A549 (cell line): Measurements from ENCODE around the gene MPHOSPH6.

Source experiments
- CHD2 ChIP-seq: fragments of 150-350 bp; IDR thresholded peaks from 2 replicates; pipeline ENCODE4 v1.6.1; 2014; ENCODE audit warnings: low read length; ENCODE audit not compliant: partially characterized antibody
- CTCF ChIP-seq: fragments of >200 bp; sonication (Bioruptor Twin); formaldehyde crosslinking; IDR thresholded peaks from 3 replicates; pipeline ENCODE4 v1.5.1; 2016
- EP300 ChIP-seq, 2 experiments: fragments of >200 bp; sonication (Bioruptor Twin); formaldehyde crosslinking; IDR thresholded peaks; 2 replicates in 1 of 2; 3 replicates in 1 of 2; pipeline ENCODE4 v1.6.1; 2016 to 2017
- KDM1A ChIP-seq: fragments of 200-600 bp; sonication (generic); IDR thresholded peaks from 2 replicates; pipeline ENCODE4 v1.6.1; 2016; ENCODE audit warnings: low read depth, mild to moderate bottlenecking
- MAX ChIP-seq: IDR thresholded peaks from 2 replicates; pipeline ENCODE4 v1.6.1; 2012
- POLR2A ChIP-seq: IDR thresholded peaks from 2 replicates; pipeline ENCODE4 v1.6.1; 2012; ENCODE audit warnings: mild to moderate bottlenecking, low read length
- RAD21 ChIP-seq, 2 experiments: fragments of >200 bp in 1 of 2; sonication (Bioruptor Twin) in 1 of 2; formaldehyde crosslinking in 1 of 2; IDR thresholded peaks in 1 of 2; conservative IDR thresholded peaks in 1 of 2; 2 replicates in 1 of 2; 3 replicates in 1 of 2; pipeline ENCODE4 v1.6.1; 2012 to 2018; ENCODE audit warnings: inconsistent platforms in 1 of 2
- RCOR1 ChIP-seq: fragments of 150-350 bp; IDR thresholded peaks from 2 replicates; pipeline ENCODE4 v1.6.1; 2014; ENCODE audit warnings: antibody characterized with exemption, low read length, low read depth
- ZC3H11A ChIP-seq: fragments of 450-650 bp; IDR thresholded peaks from 2 replicates; pipeline ENCODE4 v1.6.1; 2014; ENCODE audit warnings: antibody characterized with exemption, mild to moderate bottlenecking
- TF ChIP-seq, protein P1 (sequence below): IDR thresholded peaks from 2 replicates; pipeline ENCODE4 v1.6.1; 2012

GRCh38 chr16:82146957-82147356 is 23.1 kb downstream of the MPHOSPH6 start:
- TF ChIP-seq MAX (no peak), ZC3H11A (no peak), RAD21 (conservative IDR thresholded peaks at IDR 0.05 in 1 of 2, IDR thresholded peaks at IDR 0.05 in 1 of 2) (no peak), RCOR1 (no peak), CHD2 (no peak), POLR2A (no peak), CTCF (no peak), KDM1A (no peak), EP300 (IDR thresholded peaks at IDR 0.05) (no peak)
- TF ChIP-seq, protein P1, sequence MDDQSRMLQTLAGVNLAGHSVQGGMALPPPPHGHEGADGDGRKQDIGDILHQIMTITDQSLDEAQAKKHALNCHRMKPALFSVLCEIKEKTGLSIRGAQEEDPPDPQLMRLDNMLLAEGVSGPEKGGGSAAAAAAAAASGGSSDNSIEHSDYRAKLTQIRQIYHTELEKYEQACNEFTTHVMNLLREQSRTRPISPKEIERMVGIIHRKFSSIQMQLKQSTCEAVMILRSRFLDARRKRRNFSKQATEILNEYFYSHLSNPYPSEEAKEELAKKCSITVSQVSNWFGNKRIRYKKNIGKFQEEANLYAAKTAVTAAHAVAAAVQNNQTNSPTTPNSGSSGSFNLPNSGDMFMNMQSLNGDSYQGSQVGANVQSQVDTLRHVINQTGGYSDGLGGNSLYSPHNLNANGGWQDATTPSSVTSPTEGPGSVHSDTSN = no peak
